Panc1 (cell line): Measurements from ENCODE around the gene FOXP2. TPM values are rescaled to one million over a fixed set of nuclear protein-coding genes. Genes with fewer than 3 reads are reported as not detected.

Experiments used
- ATAC-seq: fragments of 200-7000 bp; cut with Tn5 transposase; 2 replicates; pipeline ENCODE4 v1.9.1; 2020; ENCODE audit warnings: mild to moderate bottlenecking, moderate library complexity
- BruUV-seq: library from RNA; stranded (reverse); fragments of 400-500 nt; replicated peaks from 2 replicates; lab custom pipeline; 2021; lab: Mats Ljungman, UMichigan
- CTCF ChIA-PET: fragments of 300-600 bp; sonication (Branson Sonifier 250); formaldehyde crosslinking; loops from one replicate; lab custom pipeline; 2022; ENCODE audit warnings: antibody characterized with exemption; lab: Charles Lee
- POLR2A ChIA-PET: fragments of 300-600 bp; sonication (Branson Sonifier 250); formaldehyde crosslinking; loops from one replicate; lab custom pipeline; 2022; ENCODE audit warnings: antibody characterized with exemption; lab: Charles Lee
- DNase-seq: peaks from one replicate; pipeline ENCODE4 v3.0.0-alpha.2; 2010; ENCODE audit warnings: low read depth, low spot score
- H3K27ac ChIP-seq: 2 replicates; pipeline ENCODE4 v1.5.1; 2011; ENCODE audit warnings: mild to moderate bottlenecking, low read length, inconsistent platforms
- H3K27me3 ChIP-seq: fragments of 200-500 bp; sonication (Bioruptor generic); 2 replicates; pipeline ENCODE4 v1.6.0; 2014; ENCODE audit warnings: low read length, inconsistent platforms; ENCODE audit not compliant: control insufficient read depth, insufficient read depth
- H3K36me3 ChIP-seq: fragments of 200-500 bp; sonication (Bioruptor generic); 2 replicates; pipeline ENCODE4 v1.5.1; 2014; ENCODE audit warnings: inconsistent platforms, mild to moderate bottlenecking, low read length, moderate library complexity; ENCODE audit not compliant: control insufficient read depth, insufficient read depth
- H3K4me1 ChIP-seq: 2 replicates; pipeline ENCODE4 v1.5.1; 2011; ENCODE audit warnings: inconsistent platforms, mild to moderate bottlenecking, low read length, moderate library complexity; ENCODE audit not compliant: control insufficient read depth, insufficient read depth
- H3K4me3 ChIP-seq, 2 experiments: 2 replicates each; pipeline ENCODE4 v1.5.1; 2011 to 2012; ENCODE audit warnings: low read depth in 2 of 2, low read length in 2 of 2, mild to moderate bottlenecking in 2 of 2, inconsistent platforms in 1 of 2, moderate library complexity in 1 of 2
- H3K9me3 ChIP-seq: fragments of 200-500 bp; sonication (Bioruptor generic); 2 replicates; pipeline ENCODE4 v1.5.1; 2014; ENCODE audit warnings: low read depth, mild to moderate bottlenecking, inconsistent platforms, low read length, moderate library complexity; ENCODE audit not compliant: control insufficient read depth, insufficient read depth
- POLR2AphosphoS5 ChIP-seq: IDR thresholded peaks from 2 replicates; pipeline ENCODE4 v1.6.1; 2012; ENCODE audit warnings: mild to moderate bottlenecking, low read depth, low read length, moderate library complexity
- SIN3A ChIP-seq: IDR thresholded peaks from 2 replicates; pipeline ENCODE4 v1.6.1; 2012; ENCODE audit warnings: low read depth, mild to moderate bottlenecking, low read length, moderate library complexity, borderline replicate concordance; ENCODE audit not compliant: insufficient read depth
- TCF7L2 ChIP-seq: IDR thresholded peaks from 2 replicates; pipeline ENCODE4 v1.6.1; 2011; ENCODE audit warnings: mild to moderate bottlenecking, low read depth, low read length, inconsistent platforms
- in situ Hi-C: cut with HindIII; loops from 2 replicates; pipeline ENCODE4 v1.10.0; 2016; ENCODE audit warnings: low sequenced_read_pairs, low pct_unique_long_range_greater_than_20kb
- intact Hi-C: fragments of 100-400 bp; cut with micrococcal nuclease; formaldehyde crosslinking; loops from one replicate; pipeline ENCODE4 v1.10.0; 2022; ENCODE audit not compliant: unreplicated experiment
- total RNA-seq: library from RNA; stranded (reverse); gene quantifications from one replicate; pipeline ENCODE4 v1.2.1, GENCODE V29; 2021; ENCODE audit not compliant: unreplicated experiment
- TF ChIP-seq, protein P1 (sequence below), 2 experiments: IDR thresholded peaks; 2 replicates each; pipeline ENCODE4 v1.6.1; 2011 to 2012; ENCODE audit warnings: low read depth in 2 of 2, control low read depth in 1 of 2, low read length in 1 of 2, mild to moderate bottlenecking in 1 of 2, moderate library complexity in 1 of 2; ENCODE audit not compliant: insufficient read depth in 1 of 2
- TF ChIP-seq, protein P2 (sequence below): fragments of 450-650 bp; IDR thresholded peaks from 2 replicates; pipeline ENCODE4 v1.5.1; 2017; ENCODE audit warnings: mild to moderate bottlenecking

Gene FOXP2
- total RNA-seq, 1 experiment from 2014 or later: 0.54 TPM

DNA sequence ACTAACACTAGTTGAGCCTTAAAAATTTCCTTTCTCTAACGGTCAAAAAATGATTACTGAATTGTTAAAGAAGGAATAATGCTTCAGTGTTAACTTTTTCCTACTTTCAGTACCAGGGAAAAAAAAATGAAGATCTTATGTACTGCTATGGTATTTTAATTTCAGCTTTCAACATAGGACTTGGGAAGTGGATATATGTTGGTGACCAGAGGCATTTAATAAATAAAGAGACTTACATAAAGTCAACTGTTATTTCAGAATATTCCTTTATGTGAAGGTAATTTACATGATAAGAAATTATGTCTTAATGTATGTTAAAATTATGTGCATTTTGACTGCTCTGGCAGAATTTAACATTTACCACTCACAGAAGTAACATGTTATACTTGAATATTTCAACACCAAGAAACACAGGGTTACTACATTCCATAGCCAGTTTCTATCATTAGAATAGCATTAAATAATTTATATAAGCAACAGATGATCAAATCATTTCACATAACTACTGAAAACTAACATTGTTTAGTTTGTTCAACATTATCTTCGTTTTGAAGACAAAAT lies 257.0 kb downstream of the FOXP2 start:
- no peak overlapping the region for H3K27ac ChIP-seq
- H3K36me3 ChIP-seq: no peaks in the 10 kb centered on the region
- H3K9me3 ChIP-seq: no peaks in the 10 kb centered on the region
- no peaks in the 10 kb centered on the region for H3K27me3 ChIP-seq
- POLR2A ChIA-PET: no interaction called here
- in situ Hi-C loops: no loop called here
- no peaks in the 10 kb centered on the region for H3K4me1 ChIP-seq
- ATAC-seq (no peak), DNase-seq (no peak)
- no peak for TF ChIP-seq POLR2AphosphoS5
- TF ChIP-seq, protein P1, sequence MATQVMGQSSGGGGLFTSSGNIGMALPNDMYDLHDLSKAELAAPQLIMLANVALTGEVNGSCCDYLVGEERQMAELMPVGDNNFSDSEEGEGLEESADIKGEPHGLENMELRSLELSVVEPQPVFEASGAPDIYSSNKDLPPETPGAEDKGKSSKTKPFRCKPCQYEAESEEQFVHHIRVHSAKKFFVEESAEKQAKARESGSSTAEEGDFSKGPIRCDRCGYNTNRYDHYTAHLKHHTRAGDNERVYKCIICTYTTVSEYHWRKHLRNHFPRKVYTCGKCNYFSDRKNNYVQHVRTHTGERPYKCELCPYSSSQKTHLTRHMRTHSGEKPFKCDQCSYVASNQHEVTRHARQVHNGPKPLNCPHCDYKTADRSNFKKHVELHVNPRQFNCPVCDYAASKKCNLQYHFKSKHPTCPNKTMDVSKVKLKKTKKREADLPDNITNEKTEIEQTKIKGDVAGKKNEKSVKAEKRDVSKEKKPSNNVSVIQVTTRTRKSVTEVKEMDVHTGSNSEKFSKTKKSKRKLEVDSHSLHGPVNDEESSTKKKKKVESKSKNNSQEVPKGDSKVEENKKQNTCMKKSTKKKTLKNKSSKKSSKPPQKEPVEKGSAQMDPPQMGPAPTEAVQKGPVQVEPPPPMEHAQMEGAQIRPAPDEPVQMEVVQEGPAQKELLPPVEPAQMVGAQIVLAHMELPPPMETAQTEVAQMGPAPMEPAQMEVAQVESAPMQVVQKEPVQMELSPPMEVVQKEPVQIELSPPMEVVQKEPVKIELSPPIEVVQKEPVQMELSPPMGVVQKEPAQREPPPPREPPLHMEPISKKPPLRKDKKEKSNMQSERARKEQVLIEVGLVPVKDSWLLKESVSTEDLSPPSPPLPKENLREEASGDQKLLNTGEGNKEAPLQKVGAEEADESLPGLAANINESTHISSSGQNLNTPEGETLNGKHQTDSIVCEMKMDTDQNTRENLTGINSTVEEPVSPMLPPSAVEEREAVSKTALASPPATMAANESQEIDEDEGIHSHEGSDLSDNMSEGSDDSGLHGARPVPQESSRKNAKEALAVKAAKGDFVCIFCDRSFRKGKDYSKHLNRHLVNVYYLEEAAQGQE (IDR thresholded peaks at IDR 0.05; ENCODE audit: insufficient read depth in 1 of 2, low read depth in 2 of 2, low read length in 1 of 2): no peak
- TF ChIP-seq TCF7L2: no peak
- TF ChIP-seq SIN3A: no peak
- TF ChIP-seq, protein P2, sequence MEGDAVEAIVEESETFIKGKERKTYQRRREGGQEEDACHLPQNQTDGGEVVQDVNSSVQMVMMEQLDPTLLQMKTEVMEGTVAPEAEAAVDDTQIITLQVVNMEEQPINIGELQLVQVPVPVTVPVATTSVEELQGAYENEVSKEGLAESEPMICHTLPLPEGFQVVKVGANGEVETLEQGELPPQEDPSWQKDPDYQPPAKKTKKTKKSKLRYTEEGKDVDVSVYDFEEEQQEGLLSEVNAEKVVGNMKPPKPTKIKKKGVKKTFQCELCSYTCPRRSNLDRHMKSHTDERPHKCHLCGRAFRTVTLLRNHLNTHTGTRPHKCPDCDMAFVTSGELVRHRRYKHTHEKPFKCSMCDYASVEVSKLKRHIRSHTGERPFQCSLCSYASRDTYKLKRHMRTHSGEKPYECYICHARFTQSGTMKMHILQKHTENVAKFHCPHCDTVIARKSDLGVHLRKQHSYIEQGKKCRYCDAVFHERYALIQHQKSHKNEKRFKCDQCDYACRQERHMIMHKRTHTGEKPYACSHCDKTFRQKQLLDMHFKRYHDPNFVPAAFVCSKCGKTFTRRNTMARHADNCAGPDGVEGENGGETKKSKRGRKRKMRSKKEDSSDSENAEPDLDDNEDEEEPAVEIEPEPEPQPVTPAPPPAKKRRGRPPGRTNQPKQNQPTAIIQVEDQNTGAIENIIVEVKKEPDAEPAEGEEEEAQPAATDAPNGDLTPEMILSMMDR: no peak
- CTCF ChIA-PET: no interaction called here
- intact Hi-C loops: no loop called here
- BruUV-seq: no TSS peak
- no peak overlapping the region for H3K4me3 ChIP-seq

DNA sequence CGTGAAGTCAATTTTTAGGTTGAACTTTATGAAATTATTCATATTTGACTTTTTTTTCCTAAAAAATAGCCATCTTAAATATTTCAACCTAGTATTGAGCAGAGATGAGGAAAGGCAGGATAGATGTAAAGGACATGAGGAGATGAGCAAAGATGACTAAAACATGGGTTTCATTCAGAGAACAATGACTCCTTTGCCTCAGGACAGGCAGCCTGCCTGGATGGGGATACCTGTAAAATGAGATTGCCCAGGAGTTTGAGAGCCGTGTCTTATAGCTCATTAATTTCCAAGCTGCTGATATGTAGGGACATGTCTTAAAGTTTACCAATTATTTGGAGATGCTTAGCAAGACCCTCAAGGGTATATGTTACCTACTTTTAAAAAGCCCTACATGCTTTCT lies 263.5 kb downstream of the FOXP2 start:
- Histone ChIP-seq H3K27me3 (no peaks in the 10 kb centered on the region), H3K36me3 (no peaks in the 10 kb centered on the region), H3K4me3 (no peak overlapping the region), H3K27ac (no peak overlapping the region), H3K4me1 (no peaks in the 10 kb centered on the region), H3K9me3 (no peaks in the 10 kb centered on the region)
- intact Hi-C loops: no loop called here
- no peak for TF ChIP-seq POLR2AphosphoS5
- TF ChIP-seq, protein P1 (IDR thresholded peaks at IDR 0.05; ENCODE audit: insufficient read depth in 1 of 2, low read depth in 2 of 2, low read length in 1 of 2): no peak
- POLR2A ChIA-PET: no interaction called here
- CTCF ChIA-PET: no interaction called here
- BruUV-seq: no TSS peak
- in situ Hi-C loops: no loop called here
- DNase-seq (no peak), ATAC-seq (no peak)
